Brain microvascular endothelial cell (primary cell): Measurements from ENCODE around the gene LAMA5.

Experiments used
- DNase-seq: peaks from one replicate; pipeline ENCODE4 v3.0.0-alpha.2; 2020
- H3K27ac ChIP-seq: fragments of 250-450 bp; sonication (Bioruptor Pico); 2 replicates; pipeline ENCODE4 v1.5.1; 2020; ENCODE audit warnings: mild to moderate bottlenecking, moderate library complexity
- H3K27me3 ChIP-seq: fragments of 250-450 bp; sonication (Bioruptor Pico); replicated peaks from 2 replicates; pipeline ENCODE4 v1.5.1; 2020; ENCODE audit warnings: mild to moderate bottlenecking
- H3K36me3 ChIP-seq: fragments of 250-450 bp; sonication (Bioruptor Pico); replicated peaks from 2 replicates; pipeline ENCODE4 v1.5.1; 2020; ENCODE audit warnings: mild to moderate bottlenecking
- H3K4me3 ChIP-seq: 2 replicates; pipeline ENCODE4 v1.5.1; 2011; ENCODE audit warnings: low read depth, mild to moderate bottlenecking, control low read depth, low read length, moderate library complexity
- in situ Hi-C: cut with HindIII; loops from 2 replicates; pipeline ENCODE4 v1.10.0; 2017; ENCODE audit warnings: low sequenced_read_pairs, low pct_ligation_motif_present
- TF ChIP-seq, protein P1 (sequence below): IDR thresholded peaks from 2 replicates; pipeline ENCODE4 v1.5.1; 2011; ENCODE audit warnings: low read depth, mild to moderate bottlenecking, moderate library complexity, low read length, control low read depth, inconsistent platforms; ENCODE audit errors: missing control alignments

LAMA5 gene

DNA sequence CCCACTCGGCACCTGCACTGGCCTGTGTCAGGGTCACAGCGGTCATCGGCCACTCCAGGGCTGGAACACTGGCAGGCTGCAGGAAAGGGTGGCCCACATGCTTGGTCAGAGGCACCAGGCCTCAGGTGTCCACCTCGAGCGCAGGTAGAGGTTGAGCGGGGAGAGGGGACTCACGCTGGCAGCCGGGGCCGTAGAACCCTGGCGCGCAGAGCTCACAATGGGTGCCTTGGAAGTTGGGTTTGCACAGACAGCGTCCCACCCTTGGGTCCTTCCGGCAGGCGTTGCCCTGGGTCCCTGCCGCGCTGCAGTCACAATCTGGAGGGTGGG is 28.9 kb downstream of the LAMA5 start:
- TF ChIP-seq, protein P1, sequence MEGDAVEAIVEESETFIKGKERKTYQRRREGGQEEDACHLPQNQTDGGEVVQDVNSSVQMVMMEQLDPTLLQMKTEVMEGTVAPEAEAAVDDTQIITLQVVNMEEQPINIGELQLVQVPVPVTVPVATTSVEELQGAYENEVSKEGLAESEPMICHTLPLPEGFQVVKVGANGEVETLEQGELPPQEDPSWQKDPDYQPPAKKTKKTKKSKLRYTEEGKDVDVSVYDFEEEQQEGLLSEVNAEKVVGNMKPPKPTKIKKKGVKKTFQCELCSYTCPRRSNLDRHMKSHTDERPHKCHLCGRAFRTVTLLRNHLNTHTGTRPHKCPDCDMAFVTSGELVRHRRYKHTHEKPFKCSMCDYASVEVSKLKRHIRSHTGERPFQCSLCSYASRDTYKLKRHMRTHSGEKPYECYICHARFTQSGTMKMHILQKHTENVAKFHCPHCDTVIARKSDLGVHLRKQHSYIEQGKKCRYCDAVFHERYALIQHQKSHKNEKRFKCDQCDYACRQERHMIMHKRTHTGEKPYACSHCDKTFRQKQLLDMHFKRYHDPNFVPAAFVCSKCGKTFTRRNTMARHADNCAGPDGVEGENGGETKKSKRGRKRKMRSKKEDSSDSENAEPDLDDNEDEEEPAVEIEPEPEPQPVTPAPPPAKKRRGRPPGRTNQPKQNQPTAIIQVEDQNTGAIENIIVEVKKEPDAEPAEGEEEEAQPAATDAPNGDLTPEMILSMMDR: no peak
- in situ Hi-C loops: no loop called here
- no peak for DNase-seq
- Histone ChIP-seq H3K27ac (no peak overlapping the region), H3K27me3 (no peaks in the 10 kb centered on the region), H3K4me3 (no peak overlapping the region), H3K36me3 (peaks cover 38% of the 10 kb centered on the region)

DNA sequence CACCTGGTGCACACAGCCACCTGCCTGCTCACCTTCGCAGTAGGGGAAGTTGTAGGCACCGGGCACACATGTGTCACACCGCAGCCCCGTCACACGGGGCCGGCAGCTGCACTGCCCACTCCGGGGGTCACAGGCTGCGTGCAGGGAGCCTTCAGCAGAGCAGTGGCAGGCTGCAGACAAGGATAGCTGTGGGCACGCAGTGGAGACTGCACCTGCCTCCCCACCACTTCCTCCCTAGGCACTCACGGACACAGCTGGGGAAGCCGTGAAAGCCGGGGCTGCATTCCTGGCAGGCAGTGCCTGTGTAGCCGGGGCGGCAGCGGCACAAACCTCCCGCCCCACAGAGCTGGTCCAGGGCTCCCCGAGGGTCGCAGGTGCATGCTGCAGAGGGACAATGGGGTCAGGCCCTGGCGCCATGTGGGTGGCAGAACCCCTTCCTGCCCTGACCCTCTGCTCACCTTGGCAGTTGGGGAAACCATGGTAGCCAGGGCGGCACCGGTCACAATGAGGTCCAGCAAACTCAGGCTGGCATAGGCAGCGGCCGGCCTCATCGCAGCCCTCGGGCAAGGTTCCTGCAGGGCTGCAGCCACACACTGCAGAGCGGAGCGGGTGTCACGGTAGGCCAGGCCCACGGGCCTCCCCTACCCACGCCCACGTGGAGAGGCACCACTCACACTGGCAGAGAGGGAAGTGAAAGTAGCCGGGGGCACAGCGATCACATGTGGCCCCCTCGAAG is 29.4 kb downstream of the LAMA5 start:
- H3K36me3 ChIP-seq: peaks cover 42% of the 10 kb centered on the region
- DNase-seq: no peak
- no peak overlapping the region for H3K4me3 ChIP-seq
- H3K27ac ChIP-seq: no peak overlapping the region
- in situ Hi-C loops: no loop called here
- TF ChIP-seq, protein P1: no peak
- H3K27me3 ChIP-seq: no peaks in the 10 kb centered on the region

DNA sequence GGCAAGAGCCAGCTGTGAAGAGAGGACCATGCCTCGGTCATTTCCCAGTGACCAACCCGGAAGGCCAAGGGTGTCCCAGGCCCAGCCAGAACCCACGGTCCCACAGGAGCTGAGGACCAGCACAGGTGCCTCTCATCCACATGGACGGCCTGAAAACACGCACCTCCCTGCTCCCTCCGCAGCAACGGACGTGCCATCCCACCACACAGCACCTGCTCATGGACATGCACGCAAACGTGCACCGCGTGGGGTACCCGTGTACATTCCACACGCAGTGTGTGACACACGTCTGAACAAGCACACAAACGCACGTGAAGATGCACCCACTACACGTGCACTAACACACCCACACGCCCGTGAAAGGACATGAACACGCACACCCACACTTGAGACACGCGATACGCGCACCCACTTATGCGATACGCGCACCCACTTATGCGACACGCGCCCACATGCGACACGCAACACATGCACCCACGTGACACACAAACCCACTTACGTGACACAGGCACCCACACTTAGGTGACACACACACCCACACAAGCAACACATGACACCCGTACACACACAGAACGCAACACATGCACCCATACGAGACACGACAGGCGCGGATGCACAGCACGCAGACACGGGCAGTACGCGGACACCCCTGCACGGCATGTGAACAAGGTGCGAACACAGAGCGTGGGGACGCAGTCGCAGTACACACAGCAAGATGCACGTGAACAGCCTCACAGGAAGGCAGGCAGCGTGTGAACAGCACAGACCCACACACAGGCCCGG is 30.1 kb downstream of the LAMA5 start:
- in situ Hi-C loops: no loop called here
- no peak overlapping the region for H3K27ac ChIP-seq
- peaks cover 45% of the 10 kb centered on the region for H3K36me3 ChIP-seq
- DNase-seq: no peak
- H3K4me3 ChIP-seq: no peak overlapping the region
- H3K27me3 ChIP-seq: no peaks in the 10 kb centered on the region
- TF ChIP-seq, protein P1: no peak

DNA sequence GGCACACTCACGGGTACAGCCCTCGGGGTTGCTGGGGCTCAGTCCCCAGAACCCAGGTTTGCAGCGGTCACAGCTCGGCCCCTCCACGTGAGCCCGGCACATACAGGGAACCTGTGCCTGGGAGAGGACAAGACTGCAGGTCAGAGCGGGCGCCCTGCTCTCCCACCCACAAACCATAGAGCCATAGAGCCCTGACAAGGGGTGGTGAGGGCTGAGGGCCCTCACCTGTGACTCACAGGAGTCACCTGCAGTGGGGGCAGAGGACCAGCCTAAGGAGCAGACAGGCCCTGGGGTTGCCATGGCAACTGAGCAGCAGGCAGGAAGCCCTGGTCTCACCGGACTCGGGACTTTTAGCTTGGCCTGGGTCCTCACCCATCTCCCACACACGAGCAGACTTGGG is 30.8 kb downstream of the LAMA5 start:
- Histone ChIP-seq H3K27me3 (no peaks in the 10 kb centered on the region), H3K36me3 (peaks cover 48% of the 10 kb centered on the region), H3K4me3 (no peak overlapping the region), H3K27ac (no peak overlapping the region)
- TF ChIP-seq, protein P1: no peak
- in situ Hi-C loops: no loop called here
- DNase-seq: no peak

DNA sequence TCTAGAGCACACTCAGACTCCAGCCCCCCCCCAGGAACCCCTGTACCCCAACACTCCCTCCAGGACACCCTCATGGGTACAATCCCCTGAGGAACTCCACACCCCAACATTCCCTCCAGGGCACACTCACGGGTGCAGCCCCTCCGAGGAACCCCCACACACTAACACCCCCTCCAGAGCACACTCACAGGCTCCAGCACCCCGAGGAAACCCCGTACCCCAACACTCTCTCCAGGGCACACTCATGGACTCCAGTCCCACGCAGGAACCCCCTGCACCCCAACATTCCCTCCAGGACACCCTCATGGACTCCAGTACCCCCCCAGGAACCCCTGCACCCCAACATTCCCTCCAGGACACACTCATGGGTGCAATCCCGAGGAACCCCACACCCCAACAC is 31.6 kb downstream of the LAMA5 start:
- Histone ChIP-seq H3K4me3 (no peak overlapping the region), H3K27ac (no peak overlapping the region), H3K36me3 (peaks cover 52% of the 10 kb centered on the region), H3K27me3 (no peaks in the 10 kb centered on the region)
- TF ChIP-seq, protein P1: no peak
- in situ Hi-C loops: no loop called here
- no peak for DNase-seq

DNA sequence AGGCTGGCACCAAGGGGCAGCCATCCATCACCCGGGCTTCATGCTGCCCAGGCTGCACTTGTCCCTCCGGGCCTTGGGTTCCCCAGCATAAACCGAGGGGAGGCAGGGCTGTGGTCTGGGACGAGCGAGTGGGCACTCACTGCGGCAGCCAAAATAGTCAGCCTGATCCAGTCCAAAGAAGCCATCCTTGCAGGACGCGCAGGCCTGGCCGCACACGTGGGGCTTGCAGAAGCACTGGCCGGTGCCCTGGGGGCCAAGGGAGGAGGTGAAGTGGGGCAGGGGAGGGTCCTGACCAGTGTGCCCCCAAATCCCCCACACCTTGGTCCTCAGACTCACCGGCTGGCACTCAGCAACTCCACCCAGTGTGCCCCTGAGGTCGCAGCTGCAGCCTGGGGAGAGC is 32.2 kb downstream of the LAMA5 start:
- no peak overlapping the region for H3K27ac ChIP-seq
- H3K36me3 ChIP-seq: peaks cover 54% of the 10 kb centered on the region
- H3K4me3 ChIP-seq: no peak overlapping the region
- H3K27me3 ChIP-seq: no peaks in the 10 kb centered on the region
- TF ChIP-seq, protein P1: no peak
- in situ Hi-C loops: no loop called here
- no peak for DNase-seq
